ENCODE data around the gene IL1R2.

IL1R2 gene

GRCh38 chr2:102041351-102041750 lies 49.6 kb downstream of the IL1R2 start:
- DNase-seq (ENCODE audit: low read depth in 2 of 2): no peak

GRCh38 chr2:102042196-102043081 lies 50.7 kb downstream of the IL1R2 start:
- no peak for DNase-seq (ENCODE audit: low read depth in 2 of 2)

GRCh38 chr2:102043560-102043959 lies 51.8 kb downstream of the IL1R2 start:
- no peak for DNase-seq (ENCODE audit: low read depth in 2 of 2)

GRCh38 chr2:102044235-102044896 lies 52.6 kb downstream of the IL1R2 start:
- no peak for DNase-seq (ENCODE audit: low read depth in 2 of 2)

- DNase-seq (ENCODE audit: low read depth in 2 of 2): no peak
Observed at GRCh38 chr2:102044967-102045489, 53.3 kb downstream of the IL1R2 start.

- no peak for DNase-seq (ENCODE audit: low read depth in 2 of 2)
Observed at GRCh38 chr2:102045697-102046096, 53.9 kb downstream of the IL1R2 start.

- DNase-seq (ENCODE audit: low read depth in 2 of 2): no peak
Observed at GRCh38 chr2:102046135-102046986, 54.6 kb downstream of the IL1R2 start.

- DNase-seq (ENCODE audit: low read depth in 2 of 2): no peak
Observed at GRCh38 chr2:102048465-102048864, 56.7 kb downstream of the IL1R2 start.

- no peak for DNase-seq (ENCODE audit: low read depth in 2 of 2)
Observed at GRCh38 chr2:102049756-102050443, 58.1 kb downstream of the IL1R2 start.

- DNase-seq (ENCODE audit: low read depth in 2 of 2): no peak
Observed at GRCh38 chr2:102050854-102051391, 59.2 kb downstream of the IL1R2 start.

GRCh38 chr2:102051692-102052277 lies 60.0 kb downstream of the IL1R2 start:
- DNase-seq (ENCODE audit: low read depth in 2 of 2): no peak

- no peak for DNase-seq (ENCODE audit: low read depth in 2 of 2)
Observed at GRCh38 chr2:102052365-102052764, 60.6 kb downstream of the IL1R2 start.

- no peak for DNase-seq (ENCODE audit: low read depth in 2 of 2)
Observed at GRCh38 chr2:102053096-102053495, 61.3 kb downstream of the IL1R2 start.

GRCh38 chr2:102055346-102055990 lies 63.7 kb downstream of the IL1R2 start:
- no peak for DNase-seq (ENCODE audit: low read depth in 2 of 2)

- no peak for DNase-seq (ENCODE audit: low read depth in 2 of 2)
Observed at GRCh38 chr2:102056079-102056581, 64.4 kb downstream of the IL1R2 start.

GRCh38 chr2:102057502-102058292 lies 65.9 kb downstream of the IL1R2 start:
- no peak for DNase-seq (ENCODE audit: low read depth in 2 of 2)

GRCh38 chr2:102058293-102058833 lies 66.6 kb downstream of the IL1R2 start:
- DNase-seq (ENCODE audit: low read depth in 2 of 2): no peak

- no peak for DNase-seq (ENCODE audit: low read depth in 2 of 2)
Observed at GRCh38 chr2:102059151-102059550, 67.4 kb downstream of the IL1R2 start.

GRCh38 chr2:102060047-102060446 lies 68.3 kb downstream of the IL1R2 start:
- DNase-seq (ENCODE audit: low read depth in 2 of 2): no peak
